Vagina (tissue), 2 donors: ENCODE measurements around the gene POPDC3. TPM values are rescaled to one million over a fixed set of nuclear protein-coding genes. Genes with fewer than 3 reads are reported as not detected.

Source experiments
- DNase-seq, 2 donors: peaks; one replicate each; pipeline ENCODE4 v3.0.0-alpha.2; 2017; ENCODE audit errors: extremely low spot score in 2 of 2
- H3K27ac ChIP-seq: fragments of 200-600 bp; sonication (generic); one replicate; pipeline ENCODE4 v1.5.1; 2019
- H3K27me3 ChIP-seq: fragments of 200-600 bp; sonication (generic); one replicate; pipeline ENCODE4 v1.5.1; 2019
- H3K36me3 ChIP-seq, 2 donors: fragments of 200-600 bp; sonication (generic); one replicate each; pipeline ENCODE4 v1.5.1; 2017 to 2019
- H3K4me1 ChIP-seq: fragments of 200-600 bp; sonication (generic); one replicate; pipeline ENCODE4 v1.5.1; 2019
- H3K4me3 ChIP-seq, 2 donors: fragments of 200-600 bp; sonication (generic); 1 replicate in 1 of 2; 2 replicates in 1 of 2; pipeline ENCODE4 v1.5.1; 2016 to 2019
- H3K9me3 ChIP-seq: fragments of 200-600 bp; sonication (generic); one replicate; pipeline ENCODE4 v1.5.1; 2019
- CTCF ChIP-seq, 3 experiments: fragments of 450-650 bp in 2 of 3; fragments of 200-600 bp in 1 of 3; sonication (generic) in 1 of 3; IDR thresholded peaks; one replicate each; pipeline ENCODE4 v1.5.1; 2017 to 2019; ENCODE audit warnings: antibody characterized with exemption in 3 of 3, mild to moderate bottlenecking in 2 of 3, moderate library complexity in 2 of 3
- POLR2A ChIP-seq, 2 donors: fragments of 450-650 bp; IDR thresholded peaks; one replicate each; pipeline ENCODE4 v1.6.1; 2017; ENCODE audit warnings: antibody characterized with exemption in 2 of 2, mild to moderate bottlenecking in 2 of 2, moderate library complexity in 2 of 2
- POLR2AphosphoS5 ChIP-seq, 2 donors: sonication (generic); formaldehyde crosslinking; IDR thresholded peaks; one replicate each; pipeline ENCODE4 v1.9.0; 2017; ENCODE audit warnings: antibody characterized with exemption in 2 of 2, mild to moderate bottlenecking in 2 of 2, low read depth in 1 of 2; ENCODE audit not compliant: insufficient read depth in 1 of 2
- intact Hi-C: fragments of 100-400 bp; cut with DNase I; formaldehyde crosslinking; loops from one replicate; pipeline ENCODE4 v1.15.1; 2023
- total RNA-seq: library from RNA; depleted of rRNA; stranded (reverse); fragments of >200 nt; gene quantifications from one replicate; pipeline ENCODE4 v1.2.3, GENCODE V29; 2016

The POPDC3 gene
- total RNA-seq, 1 donor from 2014 or later = not detected

GRCh38 chr6:105112577-105112976 is 67.2 kb downstream of the POPDC3 start:
- H3K4me1 ChIP-seq = no peaks in the 10 kb centered on the region
- no peak for TF ChIP-seq POLR2AphosphoS5 (IDR thresholded peaks at IDR 0.05; ENCODE audit: insufficient read depth in 1 of 2, low read depth in 1 of 2)
- no peak for TF ChIP-seq CTCF (IDR thresholded peaks at IDR 0.05)
- no peak for TF ChIP-seq POLR2A (IDR thresholded peaks at IDR 0.05)
- intact Hi-C loops = no loop called here
- no peak overlapping the region for H3K4me3 ChIP-seq
- no peak overlapping the region for H3K27ac ChIP-seq
- DNase-seq = no peak
- H3K9me3 ChIP-seq = no peaks in the 10 kb centered on the region
- no peaks in the 10 kb centered on the region for H3K36me3 ChIP-seq
- H3K27me3 ChIP-seq = no peaks in the 10 kb centered on the region

DNA sequence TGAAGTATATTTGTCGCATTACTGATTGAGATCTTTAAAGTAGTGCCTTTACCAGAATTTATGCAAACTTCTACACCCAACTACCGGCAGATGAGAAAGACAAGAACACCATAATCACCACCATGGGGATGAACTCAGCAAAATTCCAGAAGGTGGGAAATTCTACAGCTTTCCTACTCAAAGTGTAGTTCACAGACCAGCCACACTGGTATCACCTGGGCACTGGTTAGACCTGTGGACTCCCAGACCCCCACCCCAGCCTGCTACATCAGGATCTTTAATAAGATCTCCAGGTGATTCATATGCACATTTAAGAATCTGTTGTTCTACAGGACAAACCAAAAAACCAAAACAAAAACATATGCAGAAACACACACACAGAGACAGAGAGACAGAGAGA is 67.9 kb downstream of the POPDC3 start:
- Histone ChIP-seq H3K36me3 (no peaks in the 10 kb centered on the region), H3K27me3 (no peaks in the 10 kb centered on the region)
- intact Hi-C loops = no loop called here

DNA sequence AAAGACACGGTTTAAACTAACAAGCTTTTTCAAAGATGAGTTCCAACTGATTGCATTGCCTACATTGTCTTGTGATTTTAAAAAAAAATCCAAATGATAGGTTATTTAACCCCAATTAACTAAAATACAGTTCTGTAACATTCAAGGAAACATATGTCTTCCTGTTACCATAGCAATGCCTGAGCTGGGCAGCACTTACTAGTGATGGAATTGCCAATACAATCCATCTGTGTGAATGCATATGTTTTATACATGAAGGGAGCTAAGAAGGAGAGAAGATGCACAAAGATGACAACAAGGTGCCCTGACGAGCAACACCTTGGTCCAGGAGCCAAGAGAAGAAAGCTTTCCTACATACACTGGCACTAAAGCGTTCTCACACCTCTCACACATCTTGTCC is 68.7 kb downstream of the POPDC3 start:
- Histone ChIP-seq H3K4me3 (no peak overlapping the region), H3K9me3 (no peaks in the 10 kb centered on the region), H3K27ac (no peak overlapping the region), H3K27me3 (no peaks in the 10 kb centered on the region), H3K4me1 (no peaks in the 10 kb centered on the region), H3K36me3 (no peaks in the 10 kb centered on the region)
- TF ChIP-seq POLR2A (IDR thresholded peaks at IDR 0.05) (no peak), POLR2AphosphoS5 (IDR thresholded peaks at IDR 0.05; ENCODE audit: insufficient read depth in 1 of 2, low read depth in 1 of 2) (no peak), CTCF (IDR thresholded peaks at IDR 0.05) (no peak)
- no peak for DNase-seq
- intact Hi-C loops = no loop called here

More for the DNA sequence above, 67.9 kb downstream of the POPDC3 start:
- no peak overlapping the region for H3K4me3 ChIP-seq
- no peak overlapping the region for H3K27ac ChIP-seq
- no peaks in the 10 kb centered on the region for H3K9me3 ChIP-seq
- H3K4me1 ChIP-seq = no peaks in the 10 kb centered on the region
- DNase-seq = no peak
- TF ChIP-seq POLR2AphosphoS5 (IDR thresholded peaks at IDR 0.05; ENCODE audit: insufficient read depth in 1 of 2, low read depth in 1 of 2) (no peak), POLR2A (IDR thresholded peaks at IDR 0.05) (no peak), CTCF (IDR thresholded peaks at IDR 0.05) (no peak)

DNA sequence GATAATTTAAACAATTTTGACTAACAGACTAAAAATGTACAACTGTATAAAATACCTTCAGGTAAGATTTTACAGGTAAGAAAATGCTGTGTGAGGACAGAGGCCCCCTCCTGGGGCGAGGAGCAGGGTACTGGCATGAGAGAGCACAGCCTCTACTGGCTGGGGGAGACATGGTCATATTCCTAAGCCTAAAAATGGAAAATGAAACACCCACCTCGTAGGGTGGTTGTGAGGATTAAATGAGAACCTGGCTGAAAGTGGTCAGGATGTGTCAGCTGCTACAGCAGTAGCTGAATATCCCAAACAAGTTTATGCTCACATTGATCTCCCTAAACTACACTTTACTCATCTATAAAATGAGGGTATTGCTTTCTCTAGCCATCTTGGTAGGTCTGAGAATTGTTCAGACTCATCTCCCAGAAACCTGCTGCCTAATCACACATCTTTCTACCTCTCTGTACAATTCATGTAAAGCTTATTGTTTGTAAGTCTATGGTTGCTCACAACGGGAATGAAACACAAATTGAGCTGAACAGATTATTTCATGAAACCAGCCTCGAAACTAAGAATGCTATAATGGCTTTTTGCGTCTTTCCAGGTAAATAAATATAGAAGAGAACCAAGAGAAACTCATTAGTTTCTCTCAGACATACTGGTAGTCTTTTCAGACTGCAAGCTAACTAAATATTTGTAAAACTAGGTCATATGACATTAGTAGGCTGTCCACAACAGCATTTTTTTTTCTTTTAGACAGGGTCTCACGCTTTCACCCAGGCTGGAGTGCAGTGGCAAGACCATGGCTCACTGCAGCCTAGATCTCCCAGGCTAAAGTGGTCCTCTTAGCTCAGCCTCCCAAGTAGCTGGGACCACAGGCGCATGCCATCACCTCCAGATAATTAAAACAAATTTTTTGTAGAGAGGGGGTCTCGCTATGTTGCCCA is 69.6 kb downstream of the POPDC3 start:
- Histone ChIP-seq H3K4me1 (no peaks in the 10 kb centered on the region), H3K27me3 (no peaks in the 10 kb centered on the region), H3K27ac (no peak overlapping the region), H3K36me3 (no peaks in the 10 kb centered on the region), H3K4me3 (no peak overlapping the region), H3K9me3 (no peaks in the 10 kb centered on the region)
- no peak for TF ChIP-seq POLR2AphosphoS5 (IDR thresholded peaks at IDR 0.05; ENCODE audit: insufficient read depth in 1 of 2, low read depth in 1 of 2)
- no peak for TF ChIP-seq CTCF (IDR thresholded peaks at IDR 0.05)
- no peak for TF ChIP-seq POLR2A (IDR thresholded peaks at IDR 0.05)
- no peak for DNase-seq
- intact Hi-C loops = no loop called here

DNA sequence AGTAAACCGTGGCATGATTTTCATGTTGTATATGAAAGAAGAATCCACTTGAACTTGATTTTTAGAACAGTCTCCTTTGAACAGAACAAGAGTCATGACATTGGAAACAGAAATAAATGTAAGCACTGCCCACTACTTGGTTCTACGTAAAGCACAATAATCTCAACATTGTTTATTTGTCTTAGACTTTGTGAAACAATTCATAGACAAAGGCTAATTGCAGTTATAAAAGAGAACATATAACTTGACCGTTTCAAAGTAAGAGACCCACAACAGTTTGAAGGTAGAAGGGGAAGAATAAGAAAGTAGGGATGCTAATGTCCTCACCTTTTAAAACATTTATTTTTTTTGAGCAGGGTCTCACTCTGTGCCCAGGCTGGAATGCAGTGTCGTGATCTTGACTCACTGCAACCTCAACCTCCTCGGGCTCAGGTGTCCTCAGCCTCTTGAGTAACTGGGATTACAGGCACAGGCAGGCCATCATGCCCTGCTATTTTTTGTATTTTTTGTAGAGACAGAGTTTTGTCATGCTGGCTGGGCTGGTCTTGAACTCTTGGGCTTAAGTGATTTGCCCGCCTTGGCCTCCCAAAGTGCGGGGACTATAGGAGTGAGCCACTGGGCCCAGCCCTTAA is 71.1 kb downstream of the POPDC3 start:
- no peaks in the 10 kb centered on the region for H3K36me3 ChIP-seq
- H3K27me3 ChIP-seq = no peaks in the 10 kb centered on the region
- TF ChIP-seq POLR2AphosphoS5 (IDR thresholded peaks at IDR 0.05; ENCODE audit: insufficient read depth in 1 of 2, low read depth in 1 of 2) = no peak
- TF ChIP-seq CTCF (IDR thresholded peaks at IDR 0.05) = no peak
- no peak for TF ChIP-seq POLR2A (IDR thresholded peaks at IDR 0.05)
- intact Hi-C loops = no loop called here
- H3K4me3 ChIP-seq = no peak overlapping the region
- no peaks in the 10 kb centered on the region for H3K9me3 ChIP-seq
- DNase-seq = no peak
- no peaks in the 10 kb centered on the region for H3K4me1 ChIP-seq
- no peak overlapping the region for H3K27ac ChIP-seq
